Choroid plexus epithelial cell (primary cell): ENCODE measurements around the gene RFPL2.

ENCODE experiments used
- DNase-seq: peaks from one replicate; pipeline ENCODE4 v3.0.0-alpha.2; 2010; ENCODE audit warnings: low read depth
- H3K4me3 ChIP-seq: 2 replicates; pipeline ENCODE4 v1.5.1; 2011; ENCODE audit warnings: low read depth, mild to moderate bottlenecking, control low read depth, low read length, moderate library complexity
- CTCF ChIP-seq: conservative IDR thresholded peaks from 2 replicates; pipeline ENCODE4 v1.5.1; 2011; ENCODE audit warnings: low read depth, mild to moderate bottlenecking, control low read depth, inconsistent platforms, low read length, moderate library complexity

The RFPL2 gene

GRCh38 chr22:32237906-32238305 is 33.0 kb upstream of the RFPL2 start:
- TF ChIP-seq CTCF: no peak
- DNase-seq: no peak

GRCh38 chr22:32236970-32237369 is 32.1 kb upstream of the RFPL2 start:
- no peak for DNase-seq
- H3K4me3 ChIP-seq: no peak overlapping the region
- TF ChIP-seq CTCF: no peak

More at GRCh38 chr22:32237906-32238305, 33.0 kb upstream of the RFPL2 start:
- H3K4me3 ChIP-seq: no peak overlapping the region

DNA sequence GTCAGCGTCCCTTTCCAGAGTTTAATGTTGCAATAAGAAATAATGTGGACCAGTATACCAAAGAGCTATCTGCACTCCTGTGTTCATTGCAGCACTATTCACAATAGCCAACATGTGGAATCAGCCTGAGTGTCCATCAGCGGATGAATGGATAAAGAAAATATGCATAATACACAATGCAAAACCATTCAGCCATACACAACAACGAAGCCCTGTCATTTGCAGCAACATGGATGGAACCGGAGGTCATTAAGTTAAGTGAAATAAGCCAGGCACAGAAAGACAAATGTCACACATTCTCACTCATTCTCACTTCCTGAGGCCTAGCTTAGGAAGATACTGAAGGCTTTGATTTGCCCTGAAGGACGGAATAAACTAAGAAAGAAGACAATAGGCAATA is 28.2 kb upstream of the RFPL2 start:
- DNase-seq: no peak
- H3K4me3 ChIP-seq: no peak overlapping the region
- TF ChIP-seq CTCF: no peak

GRCh38 chr22:32232191-32232830 is 27.4 kb upstream of the RFPL2 start:
- DNase-seq: no peak
- H3K4me3 ChIP-seq: no peak overlapping the region
- TF ChIP-seq CTCF: no peak

DNA sequence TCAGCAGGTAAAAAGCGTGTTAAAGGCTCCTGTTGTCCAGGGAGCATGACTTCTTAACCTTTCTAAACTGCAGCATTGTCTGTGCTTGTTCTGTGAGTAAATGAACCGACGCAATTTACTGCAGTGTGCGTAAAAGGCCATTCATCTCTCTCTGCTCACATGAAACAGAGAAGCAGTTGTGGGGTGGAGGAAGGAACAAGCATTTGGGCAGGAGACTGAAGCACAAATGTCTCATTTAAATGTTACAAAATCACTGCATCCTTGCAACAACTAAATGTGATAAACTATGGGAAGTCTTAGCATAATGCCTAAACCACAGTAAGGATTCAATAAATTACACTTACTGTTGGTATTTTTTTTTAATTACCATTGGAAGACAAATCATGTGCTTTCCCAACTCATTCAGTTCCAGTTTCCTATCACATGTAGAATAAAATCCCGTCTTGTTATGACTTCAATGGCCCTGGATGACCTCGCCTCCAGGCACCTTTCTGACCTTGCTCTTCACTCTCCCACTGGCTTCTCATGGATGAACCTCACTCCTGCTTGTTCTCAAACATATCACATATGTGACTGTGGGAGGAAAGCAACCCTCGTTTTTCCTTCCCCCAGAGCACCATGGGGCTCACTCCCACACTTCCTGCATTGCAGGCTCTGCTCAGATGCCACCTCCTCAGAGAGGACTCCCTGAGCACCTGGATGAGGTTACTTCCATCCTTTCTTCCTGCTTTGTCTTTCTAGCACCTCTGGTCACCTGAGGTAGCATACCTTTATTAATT is 21.6 kb upstream of the RFPL2 start:
- DNase-seq: no peak
- no peak overlapping the region for H3K4me3 ChIP-seq
- TF ChIP-seq CTCF: no peak

DNA sequence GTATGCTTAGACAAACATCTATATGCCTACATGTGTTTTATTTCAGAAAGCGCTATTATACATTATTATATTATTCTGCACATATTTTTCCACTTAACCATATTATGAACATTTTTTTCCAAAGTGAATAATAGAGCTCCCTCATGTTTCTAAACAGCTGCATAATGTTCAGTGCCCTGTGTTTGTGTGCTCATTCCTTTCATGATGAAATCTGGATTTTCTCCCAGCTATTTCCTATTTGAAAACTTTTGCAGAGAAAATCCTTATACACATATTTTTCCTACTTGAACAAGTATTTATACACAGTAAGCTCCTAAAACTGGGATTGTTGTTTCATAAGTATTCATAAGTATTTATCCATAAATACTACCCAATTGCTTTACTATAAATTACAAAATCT is 18.1 kb upstream of the RFPL2 start:
- TF ChIP-seq CTCF: no peak
- no peak overlapping the region for H3K4me3 ChIP-seq
- DNase-seq: no peak

DNA sequence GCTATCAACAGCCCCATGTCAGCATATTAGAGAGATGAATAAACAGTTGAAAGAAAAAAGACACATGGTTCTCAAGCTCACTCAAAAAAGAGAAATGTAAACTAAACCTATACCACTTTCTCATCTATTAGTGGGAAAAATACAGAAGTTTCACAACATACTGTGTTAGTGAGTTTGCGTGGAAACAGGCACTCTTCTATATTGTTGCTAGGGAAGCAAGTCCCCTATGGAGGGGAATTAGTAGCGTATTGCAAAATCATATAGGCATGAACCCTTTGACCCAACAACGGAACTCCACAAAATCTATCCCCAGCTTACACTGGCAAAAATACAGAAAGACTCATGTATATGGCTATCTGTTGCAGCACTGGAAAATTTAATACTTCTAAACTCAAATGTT is 14.2 kb upstream of the RFPL2 start:
- DNase-seq: no peak
- no peak for TF ChIP-seq CTCF
- no peak overlapping the region for H3K4me3 ChIP-seq
